ENCODE measurements around the gene GUCA2B. TPM values are rescaled to one million over a fixed set of nuclear protein-coding genes. Genes with fewer than 3 reads are reported as not detected.
A peak's percentile ranks its signal among the peaks of the same experiment; 100 is the strongest.

Gene GUCA2B
- total RNA-seq, 6 experiments from 2014 or later: not detected

GRCh38 chr1:42181687-42182086 lies 28.5 kb downstream of the GUCA2B start:
- H3K36me3 Mint-ChIP-seq (ENCODE audit: low read depth): peaks cover 11% of the 10 kb centered on the region
- no peak for TF ChIP-seq CTCF (IDR thresholded peaks at IDR 0.05)
- H3K27me3 Mint-ChIP-seq (ENCODE audit: insufficient read depth): no peaks in the 10 kb centered on the region
- no peak overlapping the region for H3K27ac Mint-ChIP-seq
- DNase-seq: no peak
- H3K4me1 Mint-ChIP-seq (ENCODE audit: low read depth): peaks cover 32% of the 10 kb centered on the region
- H3K9me3 Mint-ChIP-seq: no peaks in the 10 kb centered on the region
- H3K4me3 Mint-ChIP-seq: no peak overlapping the region

DNA sequence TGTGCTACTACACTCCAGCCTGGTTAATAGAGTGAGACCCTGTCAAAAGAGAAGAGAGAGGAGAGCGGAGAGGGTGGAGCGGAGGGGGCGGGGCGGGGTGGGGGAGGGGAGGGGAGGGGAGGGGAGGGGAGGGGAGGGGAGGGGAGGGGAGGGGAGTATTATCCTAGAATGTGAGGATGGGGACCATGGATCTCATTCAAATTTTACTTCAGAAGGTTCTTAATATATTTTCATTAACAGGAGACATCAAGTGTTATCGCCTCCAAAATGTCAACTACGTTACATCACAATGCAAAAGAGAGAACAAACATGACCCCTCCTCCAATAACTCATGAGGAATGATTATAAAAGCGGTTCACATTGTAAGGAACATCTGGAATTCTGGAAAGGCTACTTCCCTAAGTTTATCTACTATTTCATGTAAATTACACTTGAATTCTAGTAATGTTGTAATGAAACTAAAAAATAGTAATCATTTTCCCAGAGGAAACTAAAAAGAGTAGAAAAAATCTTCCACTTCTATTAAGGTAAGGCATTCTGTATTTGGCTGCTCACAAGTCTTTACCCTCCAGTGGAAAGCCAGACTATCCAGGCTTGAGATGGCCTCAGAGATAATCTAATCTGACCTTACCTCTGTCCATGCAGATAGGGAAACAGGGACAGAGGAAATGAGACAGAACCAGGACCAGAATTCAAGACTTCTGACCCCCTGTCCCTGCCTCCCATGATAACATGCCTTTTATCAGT lies 30.2 kb downstream of the GUCA2B start:
- H3K4me1 Mint-ChIP-seq (ENCODE audit: low read depth): peaks cover 21% of the 10 kb centered on the region
- TF ChIP-seq CTCF (IDR thresholded peaks at IDR 0.05): no peak
- H3K27ac Mint-ChIP-seq: no peak overlapping the region
- DNase-seq: no peak
- H3K4me3 Mint-ChIP-seq: no peak overlapping the region
- no peaks in the 10 kb centered on the region for H3K9me3 Mint-ChIP-seq
- no peaks in the 10 kb centered on the region for H3K27me3 Mint-ChIP-seq (ENCODE audit: insufficient read depth)
- peaks cover 14% of the 10 kb centered on the region for H3K36me3 Mint-ChIP-seq (ENCODE audit: low read depth)

DNA sequence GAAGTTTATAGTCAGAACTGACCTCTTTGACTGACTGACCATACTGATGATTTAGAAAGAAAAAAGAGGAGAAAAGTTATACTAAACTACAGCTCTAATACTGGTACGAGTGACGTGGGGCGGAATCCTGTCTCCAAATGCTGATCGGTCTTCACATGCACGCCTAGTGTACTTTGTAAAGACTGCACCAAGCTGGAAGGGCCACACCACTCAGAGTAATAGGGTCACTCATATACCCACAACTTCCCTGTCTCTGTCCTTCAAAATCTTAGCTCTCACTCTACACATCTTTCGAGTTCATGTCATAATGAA lies 30.7 kb downstream of the GUCA2B start:
- Mint-ChIP-seq H3K4me3 (no peak overlapping the region), H3K27me3 (ENCODE audit: insufficient read depth) (no peaks in the 10 kb centered on the region), H3K27ac (no peak overlapping the region), H3K36me3 (ENCODE audit: low read depth) (peaks cover 14% of the 10 kb centered on the region), H3K4me1 (ENCODE audit: low read depth) (peaks cover 21% of the 10 kb centered on the region), H3K9me3 (no peaks in the 10 kb centered on the region)
- DNase-seq: no peak
- TF ChIP-seq CTCF (IDR thresholded peaks at IDR 0.05): no peak

GRCh38 chr1:42184616-42185015 lies 31.4 kb downstream of the GUCA2B start:
- Mint-ChIP-seq H3K27me3 (ENCODE audit: insufficient read depth) (no peaks in the 10 kb centered on the region), H3K9me3 (no peaks in the 10 kb centered on the region), H3K4me1 (ENCODE audit: low read depth) (peaks cover 21% of the 10 kb centered on the region), H3K4me3 (no peak overlapping the region), H3K27ac (no peak overlapping the region), H3K36me3 (ENCODE audit: low read depth) (peaks cover 17% of the 10 kb centered on the region)
- TF ChIP-seq CTCF (IDR thresholded peaks at IDR 0.05): no peak
- DNase-seq: no peak

DNA sequence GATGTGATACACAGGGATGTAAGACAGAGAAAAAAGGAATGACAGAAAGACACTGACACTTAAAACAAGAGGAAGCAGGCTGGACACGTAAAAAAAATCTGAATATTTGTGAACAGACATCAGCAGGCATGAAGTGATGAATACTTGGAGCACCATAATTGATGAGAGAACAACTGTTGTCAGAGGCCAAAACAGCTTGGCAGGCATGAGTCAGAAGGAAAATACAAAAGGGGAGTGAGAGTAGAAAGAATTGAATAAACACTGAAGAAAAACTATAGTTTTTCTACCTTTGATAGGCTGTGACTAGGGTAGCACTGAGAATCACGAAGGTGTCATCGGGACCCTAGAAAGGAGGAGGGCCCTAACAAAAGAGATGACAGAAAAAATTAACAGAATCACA lies 32.9 kb downstream of the GUCA2B start:
- DNase-seq: peak; percentile 62
- H3K27ac Mint-ChIP-seq: peak overlapping the region; percentile 34
- TF ChIP-seq CTCF (IDR thresholded peaks at IDR 0.05): no peak
- no peaks in the 10 kb centered on the region for H3K9me3 Mint-ChIP-seq
- H3K4me3 Mint-ChIP-seq: no peak overlapping the region; the same call in 1 of the 2 replicates
- no peaks in the 10 kb centered on the region for H3K27me3 Mint-ChIP-seq (ENCODE audit: insufficient read depth)
- H3K36me3 Mint-ChIP-seq (ENCODE audit: low read depth): peaks cover 20% of the 10 kb centered on the region
- peaks cover 21% of the 10 kb centered on the region for H3K4me1 Mint-ChIP-seq (ENCODE audit: low read depth)
